ENCODE measurements around the gene SLC9A3. TPM values are rescaled to one million over a fixed set of nuclear protein-coding genes. Genes with fewer than 3 reads are reported as not detected.
A peak's percentile ranks its signal among the peaks of the same experiment; 100 is the strongest.
"Not testable (repeated sequence)": the region's sequence is repeated elsewhere in the genome, so short reads cannot be mapped to it uniquely, and the experiment has no call there.

The SLC9A3 gene
- total RNA-seq, 1 donor = 1.8 TPM

DNA sequence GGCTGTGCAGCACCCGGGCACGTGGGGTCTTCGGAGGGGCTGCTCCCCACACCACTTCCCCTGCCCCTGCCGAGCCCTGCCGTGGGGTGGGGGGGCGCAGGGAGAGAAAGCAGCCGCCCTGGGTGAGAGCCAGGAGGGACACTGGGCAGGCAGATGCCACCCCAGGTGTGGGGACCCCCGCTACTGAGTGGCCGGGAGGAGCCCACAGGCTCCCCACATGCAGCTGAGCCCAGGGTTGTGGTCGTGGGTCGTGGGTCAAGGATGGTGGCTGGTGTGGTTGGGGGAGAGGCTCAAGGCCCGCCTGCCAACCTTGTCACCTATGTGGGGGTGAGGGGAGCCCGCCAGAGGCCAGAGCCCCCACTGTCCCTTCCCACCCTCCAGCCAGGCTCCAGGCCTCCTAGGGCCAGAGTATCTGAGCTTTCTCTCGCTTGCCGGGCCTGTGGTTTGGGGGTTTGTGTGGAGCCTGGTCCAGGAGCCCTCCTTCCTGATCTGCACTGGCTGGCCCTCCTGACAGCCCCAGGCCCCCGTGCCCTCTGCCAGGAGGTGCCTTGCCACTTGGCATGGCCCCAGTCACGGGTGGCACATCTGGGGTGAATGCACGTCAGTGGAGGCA lies 45.8 kb downstream of the SLC9A3 start:
- H3K4me1 ChIP-seq (ENCODE audit: insufficient read depth, low read length) = peaks cover 15% of the 10 kb centered on the region
- peaks cover 9% of the 10 kb centered on the region for H3K27me3 ChIP-seq (ENCODE audit: insufficient read depth, low read length)
- H3K9me3 ChIP-seq (ENCODE audit: low read depth, low read length) = no peaks in the 10 kb centered on the region
- H3K4me3 ChIP-seq (ENCODE audit: low read length) = no peak overlapping the region

DNA sequence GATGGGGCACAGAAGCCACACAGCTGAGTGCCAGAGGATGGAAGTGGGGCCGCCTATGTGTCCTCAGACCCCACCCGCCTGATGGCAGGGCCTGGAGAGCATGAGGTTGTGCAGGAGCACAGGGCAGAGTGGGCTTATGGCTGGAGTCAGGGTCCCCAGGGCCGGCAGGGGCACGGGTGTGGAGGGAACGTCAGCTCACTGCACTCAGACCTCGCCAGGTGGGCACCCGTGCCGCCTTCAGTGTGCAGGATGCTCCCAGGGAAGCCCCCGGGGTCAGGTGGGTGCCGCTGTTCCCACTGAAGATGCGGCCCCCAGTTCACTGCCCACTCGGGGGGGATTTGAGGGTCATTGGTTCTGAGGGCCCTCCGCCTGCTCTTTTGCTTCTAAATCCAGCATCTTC lies 46.4 kb downstream of the SLC9A3 start:
- no peak overlapping the region for H3K4me3 ChIP-seq (ENCODE audit: low read length)
- H3K27me3 ChIP-seq (ENCODE audit: insufficient read depth, low read length) = peaks cover 7% of the 10 kb centered on the region
- H3K9me3 ChIP-seq (ENCODE audit: low read depth, low read length) = no peaks in the 10 kb centered on the region
- H3K4me1 ChIP-seq (ENCODE audit: insufficient read depth, low read length) = peaks cover 14% of the 10 kb centered on the region

DNA sequence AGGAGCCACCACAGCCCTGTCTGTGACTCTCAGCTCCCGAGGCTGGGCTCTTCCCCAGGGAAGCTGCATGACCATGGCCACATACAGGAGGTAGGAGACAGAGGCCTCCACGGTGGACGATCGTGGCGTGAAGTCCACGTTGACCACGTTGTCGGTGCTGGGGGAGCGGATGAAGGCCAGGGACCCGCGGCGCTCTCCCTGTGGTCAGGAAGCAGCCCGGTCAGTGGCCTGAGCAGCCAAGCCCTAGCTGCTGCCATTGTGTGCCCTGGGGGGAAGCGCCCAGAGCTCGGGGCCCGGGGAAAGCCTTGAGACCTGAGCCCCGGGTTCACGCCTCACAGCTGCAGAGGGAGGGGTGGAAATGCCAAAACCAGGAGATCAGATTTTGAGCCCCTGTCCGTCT lies 47.0 kb downstream of the SLC9A3 start:
- H3K4me1 ChIP-seq (ENCODE audit: insufficient read depth, low read length) = peaks cover 19% of the 10 kb centered on the region
- H3K9me3 ChIP-seq (ENCODE audit: low read depth, low read length) = no peaks in the 10 kb centered on the region
- no peak overlapping the region for H3K4me3 ChIP-seq (ENCODE audit: low read length)
- H3K27me3 ChIP-seq (ENCODE audit: insufficient read depth, low read length) = peaks cover 7% of the 10 kb centered on the region

DNA sequence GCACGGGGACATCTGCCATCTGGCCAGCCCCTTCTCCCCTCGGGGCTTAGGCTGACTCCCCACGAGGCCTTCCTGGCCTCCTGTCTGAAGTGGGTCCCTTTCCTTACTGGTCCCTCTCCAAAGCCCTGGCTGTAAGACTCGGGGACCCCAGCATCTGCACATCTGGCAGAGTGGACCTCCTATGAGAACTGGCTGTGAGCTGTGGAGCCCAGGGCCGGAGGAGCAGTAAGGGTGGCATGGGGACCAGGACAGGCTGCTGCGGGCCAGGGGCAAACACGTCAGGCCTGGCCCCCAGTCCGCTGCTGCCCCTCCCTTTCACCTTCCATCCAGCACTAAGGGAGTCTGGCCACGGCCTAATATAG lies 47.5 kb downstream of the SLC9A3 start:
- Histone ChIP-seq H3K9me3 (ENCODE audit: low read depth, low read length) (no peaks in the 10 kb centered on the region), H3K4me1 (ENCODE audit: insufficient read depth, low read length) (peaks cover 23% of the 10 kb centered on the region), H3K4me3 (ENCODE audit: low read length) (no peak overlapping the region), H3K27me3 (ENCODE audit: insufficient read depth, low read length) (peaks cover 7% of the 10 kb centered on the region)

DNA sequence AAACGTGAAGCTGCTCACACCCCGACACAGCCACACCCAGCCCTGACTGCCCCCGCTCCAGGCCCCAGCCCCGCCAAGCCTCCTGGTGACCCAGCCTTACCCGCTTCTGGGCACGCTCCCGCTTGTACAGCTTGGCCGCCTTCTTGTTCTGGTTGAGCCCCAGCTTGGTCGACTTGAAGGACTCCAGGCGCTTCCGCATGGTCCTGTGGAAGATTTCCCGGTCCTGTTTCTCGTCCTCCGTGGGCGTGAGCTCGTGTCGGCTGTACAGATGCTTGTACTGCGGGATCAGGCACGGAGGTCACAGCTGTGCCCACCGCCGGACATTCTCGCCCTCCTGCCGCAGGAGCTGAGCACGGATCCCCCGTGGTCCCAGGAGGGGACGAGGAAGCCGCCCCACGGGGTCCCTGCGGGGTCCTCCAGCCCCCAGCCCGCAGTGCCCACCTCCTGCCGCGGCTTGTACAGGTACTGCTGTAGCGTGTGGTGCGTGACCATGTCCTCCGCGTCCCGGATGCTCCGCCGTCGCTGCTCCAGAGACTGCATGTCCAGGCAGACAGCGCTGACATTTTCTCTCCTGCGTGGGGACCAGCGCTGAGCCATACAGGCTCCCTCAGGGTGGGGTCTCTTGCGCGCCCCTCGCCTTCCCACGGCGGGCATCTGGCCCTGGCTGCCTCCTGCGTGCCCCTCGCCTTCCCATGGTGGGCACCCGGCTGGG lies 48.0 kb downstream of the SLC9A3 start:
- peaks cover 7% of the 10 kb centered on the region for H3K27me3 ChIP-seq (ENCODE audit: insufficient read depth, low read length)
- H3K4me3 ChIP-seq (ENCODE audit: low read length) = no peak overlapping the region
- H3K9me3 ChIP-seq (ENCODE audit: low read depth, low read length) = no peaks in the 10 kb centered on the region
- H3K4me1 ChIP-seq (ENCODE audit: insufficient read depth, low read length) = peaks cover 29% of the 10 kb centered on the region

DNA sequence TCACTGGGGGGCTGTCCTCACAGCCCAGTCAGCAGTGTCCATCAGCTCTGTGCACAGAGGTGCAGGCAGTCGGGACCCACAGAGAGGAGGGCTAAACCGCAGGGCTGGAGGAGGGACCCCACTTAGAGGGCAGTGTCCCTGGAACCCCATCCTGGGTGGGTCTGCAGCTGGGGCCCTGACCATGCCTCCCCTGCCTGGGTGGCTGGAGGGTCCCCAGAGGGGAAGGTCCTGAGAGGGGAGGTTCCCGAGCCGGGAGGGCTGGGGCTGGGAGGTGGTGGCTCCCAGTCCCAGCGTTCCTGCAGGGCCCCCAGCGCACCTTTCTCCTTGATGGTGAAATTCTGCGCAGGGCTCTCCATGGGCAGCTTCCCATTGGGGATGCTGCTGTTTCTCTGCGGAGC lies 48.5 kb downstream of the SLC9A3 start:
- no peak overlapping the region for H3K4me3 ChIP-seq (ENCODE audit: low read length)
- no peaks in the 10 kb centered on the region for H3K9me3 ChIP-seq (ENCODE audit: low read depth, low read length)
- peaks cover 34% of the 10 kb centered on the region for H3K4me1 ChIP-seq (ENCODE audit: insufficient read depth, low read length)
- peaks cover 7% of the 10 kb centered on the region for H3K27me3 ChIP-seq (ENCODE audit: insufficient read depth, low read length)

DNA sequence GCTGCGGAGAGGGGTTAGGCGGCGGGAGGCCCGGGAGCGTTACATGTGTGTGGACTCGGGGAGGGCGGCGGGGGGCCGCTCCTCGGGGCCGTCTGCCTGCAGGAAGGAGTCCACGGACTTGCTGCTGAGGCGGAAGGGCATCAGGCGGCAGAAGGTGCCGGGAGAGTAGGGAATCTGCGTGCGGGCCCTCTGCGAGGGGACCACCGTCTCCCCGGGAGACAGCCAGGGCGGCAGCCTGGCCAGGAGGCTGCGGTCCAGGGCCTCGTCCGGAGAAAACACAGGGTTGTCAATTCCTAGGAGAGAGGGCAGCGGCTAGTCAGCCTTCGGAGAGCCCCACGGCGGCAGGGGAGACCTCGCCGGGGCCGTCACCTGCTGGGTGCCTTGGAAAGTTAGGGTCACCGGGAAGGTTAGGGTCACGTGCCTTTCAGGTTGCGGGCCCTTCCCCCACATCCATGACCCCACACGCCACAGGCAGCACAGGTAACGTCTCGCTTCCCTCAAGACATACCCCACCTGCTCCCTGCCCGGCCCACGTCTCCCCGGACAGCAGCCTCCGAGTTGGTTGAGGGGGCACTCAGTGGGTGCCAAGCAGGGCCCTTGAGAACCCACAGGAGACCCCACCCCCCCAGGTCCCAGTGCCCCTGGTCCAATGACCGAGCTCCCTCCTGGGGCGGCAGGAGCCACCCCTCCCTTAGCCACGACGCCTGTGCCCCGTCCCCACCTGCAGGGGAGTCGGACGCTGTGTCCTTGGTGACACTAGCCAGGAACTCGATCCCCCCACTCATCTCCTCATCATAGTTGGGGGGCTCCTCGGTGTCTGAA lies 49.2 kb downstream of the SLC9A3 start:
- Histone ChIP-seq H3K27me3 (ENCODE audit: insufficient read depth, low read length) (peaks cover 7% of the 10 kb centered on the region), H3K4me3 (ENCODE audit: low read length) (no peak overlapping the region), H3K4me1 (ENCODE audit: insufficient read depth, low read length) (peaks cover 34% of the 10 kb centered on the region), H3K9me3 (ENCODE audit: low read depth, low read length) (no peaks in the 10 kb centered on the region)

DNA sequence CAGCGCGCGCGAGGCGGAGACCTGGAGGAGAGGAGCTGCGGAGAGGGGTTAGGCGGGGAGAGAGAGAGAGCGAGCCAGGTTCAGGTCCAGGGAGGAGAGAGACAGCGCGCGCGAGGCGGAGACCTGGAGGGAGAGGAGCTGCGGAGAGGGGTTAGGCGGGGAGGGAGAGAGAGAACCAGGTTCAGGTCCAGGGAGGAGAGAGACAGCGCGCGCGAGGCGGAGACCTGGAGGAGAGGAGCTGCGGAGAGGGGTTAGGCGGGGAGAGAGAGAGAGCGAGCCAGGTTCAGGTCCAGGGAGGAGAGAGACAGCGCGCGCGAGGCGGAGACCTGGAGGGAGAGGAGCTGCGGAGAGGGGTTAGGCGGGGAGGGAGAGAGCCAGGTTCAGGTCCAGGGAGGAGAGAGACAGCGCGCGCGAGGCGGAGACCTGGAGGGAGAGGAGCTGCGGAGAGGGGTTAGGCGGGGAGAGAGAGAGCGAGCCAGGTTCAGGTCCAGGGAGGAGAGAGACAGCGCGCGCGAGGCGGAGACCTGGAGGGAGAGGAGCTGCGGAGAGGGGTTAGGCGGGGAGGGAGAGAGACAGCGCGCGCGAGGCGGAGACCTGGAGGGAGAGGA lies 49.9 kb downstream of the SLC9A3 start:
- H3K4me3 ChIP-seq (ENCODE audit: low read length); H3K9me3 ChIP-seq (ENCODE audit: low read depth, low read length); H3K27me3 ChIP-seq (ENCODE audit: insufficient read depth, low read length): not testable (repeated sequence)
- peaks cover 34% of the 10 kb centered on the region for H3K4me1 ChIP-seq (ENCODE audit: insufficient read depth, low read length)

DNA sequence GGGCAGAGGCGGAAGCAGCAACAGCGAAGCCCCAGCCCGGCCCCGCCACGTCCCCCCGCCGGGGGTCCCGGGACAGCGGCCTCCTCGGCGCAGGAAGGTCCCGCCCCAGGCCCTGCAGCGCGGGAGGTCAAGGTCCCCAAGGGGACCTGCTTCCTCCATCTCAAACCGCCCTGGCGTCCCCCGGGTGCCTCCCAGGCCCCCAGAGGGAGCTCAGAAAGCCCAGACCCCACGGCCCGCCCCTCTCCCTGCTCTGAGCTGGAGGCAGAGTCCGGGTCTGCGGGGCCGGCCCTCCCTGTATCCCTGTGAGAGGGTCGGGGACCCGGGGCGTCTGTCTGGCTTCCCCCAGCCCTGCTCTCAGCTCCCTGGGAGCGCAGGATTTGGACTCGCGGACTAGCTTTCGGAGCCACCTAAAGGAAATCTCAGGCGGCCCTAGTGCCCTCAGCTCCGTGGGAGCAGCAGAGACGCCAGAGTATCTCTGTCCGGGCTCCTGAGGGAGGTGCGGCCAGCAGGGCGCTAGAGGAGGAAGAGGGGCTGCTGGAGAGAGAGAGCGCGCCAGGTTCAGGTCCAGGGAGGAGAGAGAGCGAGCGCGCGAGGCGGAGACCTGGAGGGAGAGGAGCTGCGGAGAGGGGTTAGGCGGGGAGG lies 50.6 kb downstream of the SLC9A3 start:
- Histone ChIP-seq H3K27me3 (ENCODE audit: insufficient read depth, low read length) (peaks cover 7% of the 10 kb centered on the region), H3K4me3 (ENCODE audit: low read length) (peak overlapping the region; percentile 52), H3K4me1 (ENCODE audit: insufficient read depth, low read length) (peaks cover 34% of the 10 kb centered on the region), H3K9me3 (ENCODE audit: low read depth, low read length) (no peaks in the 10 kb centered on the region)

DNA sequence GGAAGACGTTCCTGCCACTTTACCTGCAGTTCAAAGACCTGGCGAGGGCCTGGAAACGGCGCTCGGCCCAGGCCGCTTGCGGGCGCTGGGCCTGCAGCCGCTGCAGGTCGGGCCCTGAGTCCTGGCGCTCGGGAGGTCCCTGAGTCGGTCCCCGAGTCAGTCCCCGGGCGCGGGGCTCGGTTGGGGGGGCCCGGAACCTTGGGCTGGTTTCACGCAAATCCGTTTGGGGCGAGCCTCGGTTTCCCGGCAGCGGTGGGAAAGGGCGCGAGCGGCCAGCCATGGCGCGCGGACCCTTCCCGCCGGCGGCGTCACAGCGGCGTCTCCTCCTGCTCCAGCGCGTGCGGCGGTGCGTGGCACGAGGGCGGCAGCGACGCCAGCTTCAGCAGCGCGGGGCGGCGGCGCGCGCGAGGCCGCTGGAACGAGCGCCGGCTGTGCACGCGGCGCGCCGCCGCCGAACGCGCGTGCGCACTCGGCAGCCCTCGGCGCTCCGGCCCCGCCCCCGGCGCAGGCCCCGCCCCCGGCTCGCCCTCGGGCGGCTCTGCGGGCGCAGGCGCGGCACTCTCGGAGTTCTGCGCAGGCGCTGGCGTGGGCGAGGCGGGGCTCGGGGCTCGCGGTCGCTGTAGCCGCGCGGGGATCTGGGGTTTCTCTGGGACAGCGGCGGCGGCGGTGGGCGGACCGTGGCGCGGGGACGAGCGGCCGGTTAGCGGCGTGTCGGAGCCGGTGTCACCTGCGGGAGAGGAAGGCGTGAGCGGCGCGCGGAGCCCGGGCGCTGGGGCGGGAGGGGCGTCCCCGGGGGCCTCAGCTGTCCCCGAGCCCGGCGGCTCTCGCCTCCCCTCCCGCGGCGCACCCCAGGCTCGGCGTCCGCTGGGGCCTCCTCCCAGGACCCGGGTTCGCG lies 51.3 kb downstream of the SLC9A3 start:
- Histone ChIP-seq H3K4me1 (ENCODE audit: insufficient read depth, low read length) (peaks cover 34% of the 10 kb centered on the region), H3K4me3 (ENCODE audit: low read length) (peak overlapping the region; percentile 59), H3K9me3 (ENCODE audit: low read depth, low read length) (no peaks in the 10 kb centered on the region), H3K27me3 (ENCODE audit: insufficient read depth, low read length) (peaks cover 7% of the 10 kb centered on the region)

DNA sequence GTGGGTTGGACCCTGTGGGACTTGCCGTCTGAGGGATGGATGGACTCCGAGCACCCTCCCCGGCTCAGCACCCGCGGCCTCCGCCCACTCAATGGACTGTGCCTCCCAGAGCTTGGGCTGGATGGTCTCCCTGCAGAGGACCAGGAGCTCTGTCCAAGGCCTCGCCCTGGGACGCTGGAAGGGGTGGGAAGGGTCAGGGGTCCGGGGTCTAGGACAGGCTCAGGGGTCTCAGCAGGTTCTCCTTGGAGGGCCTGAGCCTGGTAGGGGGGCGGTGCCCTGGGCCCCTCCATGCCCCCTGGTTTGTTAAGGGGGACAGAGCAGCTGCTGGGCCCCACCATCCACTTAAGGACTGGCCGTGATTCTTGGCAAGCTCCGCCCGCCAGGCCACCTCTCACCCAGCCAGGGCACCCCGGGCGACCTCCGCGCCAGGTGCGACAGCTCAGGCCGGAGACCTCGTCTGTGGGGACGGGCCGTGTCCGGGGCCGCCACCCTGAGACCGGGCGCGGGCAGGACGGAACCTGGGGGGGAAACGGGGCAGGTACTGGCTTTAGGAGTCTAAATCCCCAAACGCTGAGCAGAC lies 52.1 kb downstream of the SLC9A3 start:
- peak overlapping the region; percentile 59 for H3K4me3 ChIP-seq (ENCODE audit: low read length)
- no peaks in the 10 kb centered on the region for H3K9me3 ChIP-seq (ENCODE audit: low read depth, low read length)
- peaks cover 7% of the 10 kb centered on the region for H3K27me3 ChIP-seq (ENCODE audit: insufficient read depth, low read length)
- H3K4me1 ChIP-seq (ENCODE audit: insufficient read depth, low read length) = peaks cover 34% of the 10 kb centered on the region

DNA sequence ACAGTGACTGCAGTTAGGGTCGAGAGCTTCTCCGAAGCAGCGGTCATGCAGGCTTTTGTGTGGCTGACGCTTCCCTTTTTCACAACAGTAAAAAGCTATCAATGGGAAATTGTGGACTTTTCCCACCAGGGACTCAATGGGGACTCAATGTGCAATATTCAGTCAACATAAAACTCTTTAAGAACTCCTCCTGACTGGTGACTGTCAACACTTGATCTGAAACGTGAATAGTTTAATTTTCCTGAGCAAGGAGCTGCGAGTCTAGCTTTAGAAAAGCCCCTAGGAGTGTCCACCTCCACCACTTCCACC lies 52.5 kb downstream of the SLC9A3 start:
- no peak overlapping the region for H3K4me3 ChIP-seq (ENCODE audit: low read length)
- no peaks in the 10 kb centered on the region for H3K9me3 ChIP-seq (ENCODE audit: low read depth, low read length)
- peaks cover 34% of the 10 kb centered on the region for H3K4me1 ChIP-seq (ENCODE audit: insufficient read depth, low read length)
- H3K27me3 ChIP-seq (ENCODE audit: insufficient read depth, low read length) = peaks cover 7% of the 10 kb centered on the region

DNA sequence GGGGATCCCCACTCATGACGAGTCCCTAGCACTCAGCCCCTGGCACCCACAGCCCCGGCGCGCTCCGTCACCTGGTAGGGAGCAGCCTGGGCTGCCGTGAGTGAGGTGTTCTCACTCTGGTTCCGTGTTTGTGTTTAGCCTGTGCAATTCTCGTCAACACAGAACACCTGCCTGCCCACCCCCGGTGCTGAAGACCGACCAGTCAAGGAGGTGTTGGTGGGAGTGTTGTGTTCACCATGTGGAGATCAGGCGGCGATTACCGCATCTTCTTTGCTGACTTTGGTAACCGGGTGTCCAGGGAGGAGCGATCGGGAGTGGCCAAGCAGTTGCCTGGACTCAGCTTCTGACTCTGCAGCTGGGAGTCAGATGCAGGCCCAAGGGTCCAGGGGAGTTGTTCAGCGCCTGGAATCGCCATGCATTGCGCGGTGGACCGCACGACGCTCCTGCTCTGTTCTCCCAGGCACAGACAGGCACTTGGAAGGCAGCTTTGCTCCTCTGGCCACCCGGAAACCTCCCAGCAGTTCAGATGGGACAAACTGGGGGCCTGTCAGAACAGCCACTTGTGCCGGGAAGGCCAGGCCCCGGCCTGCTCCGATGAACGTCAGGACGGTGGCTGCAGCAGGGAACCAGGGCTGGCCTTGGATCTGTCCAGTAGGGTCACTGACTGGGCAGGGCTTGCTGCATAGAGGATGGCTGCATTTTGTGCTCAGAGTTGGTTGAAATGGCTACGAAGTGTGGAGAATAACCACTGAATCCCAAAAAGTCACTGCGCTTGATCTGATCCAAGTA lies 53.1 kb downstream of the SLC9A3 start:
- Histone ChIP-seq H3K4me3 (ENCODE audit: low read length) (no peak overlapping the region), H3K4me1 (ENCODE audit: insufficient read depth, low read length) (peaks cover 34% of the 10 kb centered on the region), H3K27me3 (ENCODE audit: insufficient read depth, low read length) (peaks cover 7% of the 10 kb centered on the region), H3K9me3 (ENCODE audit: low read depth, low read length) (no peaks in the 10 kb centered on the region)

All from mononuclear cell (primary cell).